HG02852 (cell line): ENCODE results near the gene ZFP36L1.
"Not testable (repeated sequence)": the region's sequence is repeated elsewhere in the genome, so short reads cannot be mapped to it uniquely, and the experiment has no call there.

Experiments used
- ATAC-seq: cut with Tn5 transposase; IDR thresholded peaks from one replicate; pipeline ENCODE4 v1.9.1; 2021; ENCODE audit warnings: mild to moderate bottlenecking, moderate library complexity; ENCODE audit not compliant: unreplicated experiment

ZFP36L1 gene

DNA sequence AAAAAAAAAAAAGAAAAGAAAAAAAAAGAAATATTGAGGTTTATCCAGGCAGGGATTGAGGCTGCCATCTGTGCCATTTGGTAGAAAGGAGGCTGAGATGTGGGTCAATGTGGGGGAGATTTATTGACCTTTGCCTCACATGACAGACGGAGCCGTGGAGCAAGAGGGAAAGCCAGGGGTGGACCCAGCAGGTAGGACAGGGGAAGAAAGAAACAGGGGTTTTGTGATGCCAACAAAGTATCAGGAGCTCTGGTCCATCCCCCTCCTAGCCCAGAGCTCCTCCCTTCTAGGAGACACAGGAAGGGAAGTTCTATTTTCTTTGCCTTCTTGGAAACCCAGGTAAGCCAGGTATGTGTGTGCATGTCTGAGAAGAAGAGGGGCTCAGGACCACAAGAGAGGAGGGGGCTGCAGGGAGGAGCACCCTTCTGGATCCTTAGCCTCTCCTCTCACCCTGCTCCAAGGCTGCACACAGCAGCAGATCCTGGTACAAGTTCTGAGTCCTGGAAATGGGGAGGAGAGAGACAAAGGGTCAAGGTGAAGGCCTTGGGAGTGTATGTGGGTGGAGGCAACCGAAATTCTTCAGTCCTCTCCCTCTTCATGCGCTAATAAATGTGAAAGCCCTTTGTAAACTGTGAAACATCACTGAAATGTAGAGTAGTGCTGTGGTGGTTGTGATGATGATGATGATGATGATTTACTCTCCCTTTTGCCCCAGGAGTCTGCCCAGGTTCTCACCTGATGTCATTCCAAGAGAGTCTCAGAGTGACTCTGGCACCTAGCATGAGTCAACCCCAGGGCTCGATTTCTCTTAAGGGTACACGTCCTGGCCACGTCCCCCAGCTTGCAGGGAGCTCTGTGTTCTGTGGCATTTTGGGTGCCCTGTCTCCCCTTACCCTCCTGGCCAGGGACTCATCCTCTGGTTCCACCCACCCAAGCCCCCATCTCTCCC is 26.3 kb downstream of the ZFP36L1 start:
- no peak for ATAC-seq

GRCh38 chr14:68763843-68764242 is 29.0 kb downstream of the ZFP36L1 start:
- ATAC-seq: not testable (repeated sequence)

- no peak for ATAC-seq
These were observed 29.7 kb downstream of the ZFP36L1 start for GRCh38 chr14:68762953-68763764.

- no peak for ATAC-seq
These were observed 31.5 kb downstream of the ZFP36L1 start for GRCh38 chr14:68761391-68761790.

DNA sequence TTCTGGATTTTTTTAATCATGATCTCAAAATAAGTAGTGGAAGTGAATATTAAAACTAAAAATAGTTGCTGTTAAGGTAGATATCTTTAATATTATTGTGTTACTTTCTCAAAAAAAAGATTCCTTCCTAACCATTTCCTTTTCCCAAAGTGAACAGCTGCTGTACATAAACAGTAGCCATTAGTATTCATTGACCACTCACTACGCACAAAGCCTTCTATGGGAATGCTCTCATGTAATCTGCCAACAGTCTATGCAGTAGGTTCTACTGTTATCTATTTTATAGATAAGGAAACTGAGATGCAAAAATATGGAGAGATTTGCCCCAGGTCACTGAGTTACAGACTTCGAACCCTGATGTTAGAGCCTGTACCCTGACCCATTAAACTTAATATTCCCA is 32.1 kb downstream of the ZFP36L1 start:
- no peak for ATAC-seq

GRCh38 chr14:68759937-68760336 is 32.9 kb downstream of the ZFP36L1 start:
- ATAC-seq: no peak

- ATAC-seq: no peak
These were observed 33.8 kb downstream of the ZFP36L1 start for GRCh38 chr14:68759017-68759560.

DNA sequence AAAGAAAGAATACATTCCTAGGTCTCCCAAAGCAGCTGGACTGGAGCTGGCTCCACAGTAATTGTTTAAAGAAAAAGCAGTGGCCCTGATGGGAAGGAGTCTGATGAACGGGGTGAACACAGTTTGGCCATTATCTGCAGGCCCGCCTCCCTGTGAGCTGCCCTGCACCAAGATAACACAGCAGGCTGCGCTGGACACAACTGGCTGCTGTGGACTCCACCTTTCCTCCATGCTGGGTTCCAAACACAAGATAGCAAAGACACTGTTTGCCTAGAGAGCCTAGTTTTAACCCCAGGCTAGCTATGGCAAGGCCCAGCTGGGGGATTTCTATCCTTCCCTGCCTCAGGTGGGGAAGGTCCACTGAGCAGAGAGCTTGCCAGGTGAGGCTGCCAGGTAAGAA is 34.6 kb downstream of the ZFP36L1 start:
- no peak for ATAC-seq

DNA sequence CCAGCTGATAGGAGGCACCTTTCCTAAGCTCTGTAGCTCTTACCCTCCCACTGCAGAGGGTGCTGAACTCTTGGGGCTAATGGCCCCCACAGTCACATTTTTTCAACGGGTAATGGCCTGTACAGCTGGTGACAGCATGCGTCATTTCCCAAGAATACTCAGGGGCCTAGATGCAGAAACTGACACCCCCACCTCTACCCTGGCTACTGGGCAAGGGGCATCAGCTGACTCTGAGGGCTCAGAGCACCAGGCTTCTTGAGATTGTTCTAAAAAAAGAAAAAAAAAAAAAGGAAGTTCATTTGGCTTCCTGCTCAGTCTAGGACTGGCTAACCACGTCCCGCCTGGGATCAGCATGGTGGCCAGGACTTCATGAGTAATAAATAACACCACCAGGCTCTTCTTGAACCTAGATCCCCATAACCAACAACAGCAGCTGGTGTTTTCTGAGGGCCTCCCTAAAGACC is 35.2 kb downstream of the ZFP36L1 start:
- ATAC-seq: no peak

DNA sequence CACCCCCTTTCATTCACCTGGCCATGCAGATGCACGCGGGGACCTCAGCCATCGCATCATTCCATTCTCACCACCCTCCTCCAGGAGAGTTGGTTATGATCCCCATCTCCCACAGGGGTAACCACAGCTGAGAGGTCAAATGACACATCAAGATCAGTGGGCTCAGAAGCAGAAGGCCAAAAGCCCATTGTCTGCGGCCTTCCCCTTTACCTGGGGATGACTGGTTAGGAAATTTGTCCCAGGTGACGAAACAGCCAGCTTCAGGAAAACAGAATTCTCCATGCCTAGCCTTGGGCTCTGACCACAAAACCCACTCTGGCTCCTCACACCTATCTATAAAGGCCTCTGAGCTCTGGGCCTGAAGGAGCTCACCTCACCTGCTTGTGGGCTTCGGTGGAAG is 36.1 kb downstream of the ZFP36L1 start:
- ATAC-seq: no peak

DNA sequence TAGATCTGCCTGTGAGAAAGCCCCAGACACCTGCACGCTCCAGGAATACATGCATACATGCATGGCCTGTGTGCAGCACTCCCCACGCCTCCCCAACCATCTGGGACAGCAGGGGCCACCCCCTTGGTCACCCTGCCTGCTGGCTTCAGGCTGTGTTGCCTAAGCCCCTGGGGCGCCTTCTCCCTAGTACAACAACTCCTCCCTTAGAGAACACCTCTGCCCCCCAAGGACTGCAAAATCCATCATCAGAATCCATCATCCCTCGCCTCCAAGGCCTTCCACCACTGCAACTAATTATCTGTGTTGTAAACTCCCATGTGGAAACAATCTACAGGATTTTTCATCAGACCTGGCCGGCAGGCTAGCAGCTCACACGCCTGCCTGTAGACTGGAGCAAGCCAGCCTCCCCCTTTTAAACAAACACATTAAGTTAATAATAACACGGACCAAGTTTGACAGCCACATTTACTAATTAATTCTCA is 36.8 kb downstream of the ZFP36L1 start:
- ATAC-seq: no peak

DNA sequence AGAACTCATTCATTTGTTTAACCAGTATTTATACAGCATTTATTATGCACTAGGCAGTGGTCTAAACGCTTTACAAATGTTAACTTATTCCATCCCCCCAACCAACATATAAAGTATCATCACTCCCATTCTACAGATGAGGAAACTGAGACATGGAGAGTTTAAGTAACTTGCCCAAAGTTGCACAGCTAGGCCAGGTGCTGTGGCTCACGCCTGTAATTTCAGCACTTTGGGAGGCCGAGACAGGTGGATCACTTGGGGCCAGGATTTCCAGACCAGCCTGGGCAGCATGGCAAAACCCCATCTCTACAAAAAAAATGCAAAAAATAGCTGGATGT is 37.9 kb downstream of the ZFP36L1 start:
- no peak for ATAC-seq

DNA sequence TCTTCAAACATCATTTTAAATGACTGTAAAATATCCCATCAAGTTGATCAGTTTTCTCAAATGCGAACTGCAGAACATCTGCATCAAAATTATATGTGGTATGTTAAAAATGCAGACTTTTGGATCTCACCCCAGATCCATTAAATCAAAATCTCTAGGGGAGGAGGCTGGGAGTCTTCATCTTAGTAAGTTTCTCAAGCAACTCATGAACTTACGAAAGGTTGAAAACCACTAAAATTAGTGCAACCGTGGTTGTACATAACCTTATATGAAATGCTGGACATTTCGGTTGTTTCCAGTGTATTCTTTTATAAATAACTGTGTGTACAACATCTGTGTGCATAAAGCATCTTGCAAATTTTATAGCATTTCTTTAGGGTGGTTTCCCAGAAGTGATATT is 39.2 kb downstream of the ZFP36L1 start:
- ATAC-seq: no peak

DNA sequence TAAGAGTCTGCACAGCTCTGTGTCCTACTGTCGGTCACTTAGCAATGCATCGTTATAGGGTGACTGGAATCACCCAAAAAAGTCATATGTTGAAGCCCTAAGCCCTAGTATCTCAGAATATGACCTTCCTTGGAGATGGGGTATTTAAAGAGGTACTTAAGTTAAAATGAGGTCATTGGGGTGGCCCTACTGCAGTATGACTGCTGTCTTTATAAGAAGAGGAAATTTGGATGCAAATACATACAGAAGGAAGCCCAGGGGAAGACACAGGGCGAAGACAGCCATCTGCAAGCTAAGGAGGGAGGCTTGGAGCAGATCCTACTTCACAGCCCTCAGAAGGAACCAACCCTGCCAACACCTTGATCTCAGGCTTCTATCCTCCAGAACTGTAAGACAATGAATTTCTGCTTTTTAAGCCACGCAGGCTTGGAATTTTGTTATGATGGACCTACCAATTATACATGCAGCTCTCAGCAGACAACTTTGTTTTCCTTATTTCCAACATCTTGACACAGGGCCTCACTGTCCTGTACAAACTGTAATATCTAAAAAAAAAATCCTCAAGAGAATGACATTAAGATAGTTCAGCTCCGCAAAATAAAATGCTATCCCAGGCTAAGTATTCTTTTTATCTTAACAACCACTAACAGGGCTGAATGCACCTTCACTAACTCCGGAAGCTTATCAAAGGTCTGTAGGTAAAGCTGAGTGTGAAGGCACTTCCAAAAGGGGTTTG is 40.4 kb downstream of the ZFP36L1 start:
- no peak for ATAC-seq

DNA sequence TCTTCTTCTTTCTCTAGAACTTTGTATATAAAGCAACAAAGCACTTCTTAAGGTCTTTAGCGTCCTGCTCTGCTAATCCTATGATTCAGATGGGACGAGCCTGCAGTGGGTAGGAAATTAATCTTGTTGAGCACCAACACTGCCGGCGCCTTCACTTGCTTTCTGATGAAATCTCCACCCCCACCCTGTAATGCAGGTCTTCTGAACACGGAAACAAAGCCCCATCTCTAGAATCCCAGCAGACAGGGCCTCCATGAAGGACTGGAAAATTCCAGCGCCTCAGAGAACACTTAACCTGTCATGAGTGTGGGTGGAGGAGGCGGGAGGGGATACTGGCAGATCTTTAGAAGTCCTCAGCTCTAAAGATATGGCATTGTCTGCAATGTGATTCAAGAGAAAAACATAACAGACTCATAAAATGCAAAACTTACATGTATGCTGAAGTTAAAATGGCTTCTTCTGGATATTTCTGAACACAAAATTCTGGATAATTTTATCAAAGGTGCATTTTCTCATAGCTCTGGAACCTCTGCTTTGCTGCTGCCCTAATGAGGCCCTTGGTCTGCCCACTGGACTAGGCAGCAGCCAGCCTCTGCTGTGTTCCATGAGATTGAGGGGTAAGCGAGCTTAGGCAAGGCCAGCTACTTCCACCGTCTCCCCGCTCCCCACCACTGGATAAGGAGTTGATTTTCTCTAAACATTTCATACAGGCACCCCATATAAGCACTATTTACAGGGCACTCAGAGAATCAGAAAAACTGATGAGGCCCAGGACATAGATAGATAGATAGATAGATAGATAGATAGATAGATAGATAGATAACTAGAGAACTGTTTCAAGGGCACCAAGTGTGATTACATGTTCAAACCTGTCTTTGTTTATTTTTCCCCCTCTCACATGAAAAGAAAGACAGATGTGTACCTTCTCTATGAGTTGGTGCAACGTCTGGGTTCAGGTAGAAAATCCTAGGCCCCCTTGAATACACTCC is 43.1 kb downstream of the ZFP36L1 start:
- ATAC-seq: no peak

DNA sequence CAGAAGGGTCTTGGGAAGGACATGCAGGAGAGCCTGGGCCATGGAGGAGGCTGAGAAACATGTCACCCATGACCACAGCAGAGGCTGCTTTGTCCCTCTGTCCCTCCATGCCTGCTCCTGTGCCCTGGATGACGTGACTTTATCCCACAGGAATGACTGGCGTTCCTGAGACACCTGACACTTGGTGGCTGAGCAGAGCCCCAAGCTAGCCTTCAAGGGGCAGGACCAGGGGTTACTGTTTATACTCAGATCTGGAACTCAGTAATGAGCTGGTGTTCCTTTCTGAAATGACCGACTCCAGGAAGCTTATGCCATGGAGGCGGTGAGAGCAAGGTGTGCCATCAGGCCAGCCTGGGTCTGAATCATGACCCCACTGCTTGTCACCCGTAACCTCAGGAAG is 44.2 kb downstream of the ZFP36L1 start:
- no peak for ATAC-seq

GRCh38 chr14:68748260-68748659 is 44.6 kb downstream of the ZFP36L1 start:
- no peak for ATAC-seq

DNA sequence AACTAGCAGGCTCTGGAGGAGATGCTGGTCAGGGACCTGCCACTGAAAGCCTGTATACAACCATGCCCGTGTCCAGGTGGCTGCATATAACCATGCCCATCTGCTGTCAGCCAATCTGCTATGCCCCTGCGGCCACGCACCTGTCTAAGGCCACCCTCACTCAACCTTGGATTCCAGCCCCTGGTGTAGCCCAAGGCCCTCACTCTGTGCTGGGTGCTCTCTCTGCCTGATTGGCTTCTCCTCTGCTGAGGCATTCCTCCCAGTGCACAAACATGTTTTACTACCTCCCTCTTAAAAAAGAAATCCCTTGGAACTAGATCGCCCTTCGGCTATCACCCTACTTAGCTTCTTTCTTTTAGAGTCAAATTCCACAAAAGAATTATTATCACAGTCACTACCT is 45.5 kb downstream of the ZFP36L1 start:
- no peak for ATAC-seq

DNA sequence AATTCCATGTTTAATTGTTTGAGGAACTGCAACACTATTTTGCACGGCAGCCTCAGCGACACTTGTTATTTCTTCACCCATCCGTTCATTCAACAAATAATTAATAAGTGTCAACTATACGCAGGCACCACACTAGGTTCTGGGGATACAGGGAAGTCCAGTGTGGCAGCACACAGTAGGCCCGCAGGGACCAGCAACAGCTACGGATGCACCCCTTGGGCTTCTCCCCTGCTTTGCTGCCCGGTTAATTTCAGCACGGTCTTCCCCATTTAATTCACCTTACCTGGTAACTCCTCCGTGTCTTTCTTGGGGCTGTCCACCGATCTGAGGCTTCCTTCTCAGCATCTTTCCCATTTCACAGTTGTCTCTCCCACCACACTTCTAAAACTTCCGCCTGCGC is 48.3 kb downstream of the ZFP36L1 start:
- no peak for ATAC-seq
